Skeletal muscle cell (primary cell): ENCODE data around the gene DRG2.

Source experiments
- DNase-seq: peaks from one replicate; pipeline ENCODE4 v3.0.0-alpha.2; 2010; ENCODE audit warnings: low read depth
- H3K4me3 ChIP-seq: 2 replicates; pipeline ENCODE4 v1.5.1; 2011; ENCODE audit warnings: low read depth, mild to moderate bottlenecking, control low read depth, low read length, moderate library complexity

DRG2 gene

GRCh38 chr17:18110636-18111145, 22.9 kb downstream of the DRG2 start:
- DNase-seq: no peak
- no peak overlapping the region for H3K4me3 ChIP-seq

DNA sequence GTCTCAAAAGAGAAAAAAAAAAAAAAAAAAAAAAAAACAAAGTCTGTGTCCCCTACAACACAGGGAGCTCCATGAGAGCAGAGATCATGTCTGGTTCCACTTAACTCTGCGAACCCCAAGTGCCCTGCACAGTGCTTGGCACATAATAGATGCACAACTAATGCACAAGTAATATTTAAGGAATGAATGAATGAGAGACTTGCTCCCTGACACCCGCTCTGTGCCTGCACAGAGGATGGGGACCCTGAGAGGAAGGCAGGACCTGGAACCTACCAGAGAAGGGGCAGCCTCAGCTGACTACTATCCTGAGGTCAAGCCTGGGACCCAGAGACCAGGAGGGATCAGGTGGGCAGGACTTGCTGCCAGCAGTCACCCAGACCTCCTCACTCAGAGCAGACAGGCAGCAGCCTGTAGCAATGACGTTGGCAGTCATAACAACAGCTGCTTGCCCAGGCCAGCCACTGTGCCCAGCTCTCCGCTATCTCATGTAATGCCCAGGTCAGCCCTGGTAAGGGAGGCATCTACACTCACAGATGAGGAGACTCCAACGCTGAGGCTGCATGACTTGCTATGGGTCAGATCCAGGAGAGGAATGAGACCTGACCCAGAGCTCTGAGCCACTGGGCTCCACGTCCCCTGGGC, 23.7 kb downstream of the DRG2 start:
- no peak overlapping the region for H3K4me3 ChIP-seq
- no peak for DNase-seq

DNA sequence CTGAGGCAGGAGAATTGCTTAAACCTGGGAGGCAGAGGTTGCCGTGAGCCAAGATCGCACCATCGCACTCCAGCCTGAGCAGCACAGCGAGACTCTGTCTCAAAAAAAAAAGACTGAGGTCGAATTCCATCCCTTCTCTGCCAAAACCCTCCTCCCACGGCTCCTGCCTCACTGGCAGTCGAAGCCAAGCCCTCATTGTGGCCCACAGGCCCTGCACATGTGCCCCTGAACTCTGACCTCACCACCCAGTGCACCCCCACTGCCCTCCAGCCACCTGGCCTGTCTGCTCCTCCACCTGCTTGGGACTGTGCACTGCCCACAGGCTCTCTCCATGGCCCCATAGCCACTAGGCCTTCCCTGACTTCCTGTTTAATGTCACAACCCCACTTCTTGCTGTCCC, 27.8 kb downstream of the DRG2 start:
- no peak for DNase-seq
- H3K4me3 ChIP-seq: no peak overlapping the region

DNA sequence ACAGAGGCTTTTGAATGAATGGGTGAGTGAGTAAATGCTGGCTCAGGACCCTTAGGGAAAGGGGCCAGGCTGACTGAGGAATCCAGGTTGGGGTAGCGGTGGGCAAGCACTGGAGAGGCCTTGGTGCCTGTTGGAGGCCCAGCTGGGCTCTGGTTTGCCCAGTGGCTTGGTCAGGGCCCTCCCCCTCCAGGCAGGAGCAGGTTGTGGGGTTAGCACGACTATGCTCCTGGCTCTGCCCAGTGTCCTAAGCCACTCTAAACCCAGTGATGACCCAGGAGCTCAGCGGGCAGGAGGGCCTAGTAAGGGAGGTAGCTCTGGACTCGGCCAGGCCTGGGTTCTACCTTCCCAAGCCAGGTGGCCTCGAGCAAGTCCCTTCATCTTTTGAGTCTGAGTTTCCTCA, 28.3 kb downstream of the DRG2 start:
- DNase-seq: no peak

DNA sequence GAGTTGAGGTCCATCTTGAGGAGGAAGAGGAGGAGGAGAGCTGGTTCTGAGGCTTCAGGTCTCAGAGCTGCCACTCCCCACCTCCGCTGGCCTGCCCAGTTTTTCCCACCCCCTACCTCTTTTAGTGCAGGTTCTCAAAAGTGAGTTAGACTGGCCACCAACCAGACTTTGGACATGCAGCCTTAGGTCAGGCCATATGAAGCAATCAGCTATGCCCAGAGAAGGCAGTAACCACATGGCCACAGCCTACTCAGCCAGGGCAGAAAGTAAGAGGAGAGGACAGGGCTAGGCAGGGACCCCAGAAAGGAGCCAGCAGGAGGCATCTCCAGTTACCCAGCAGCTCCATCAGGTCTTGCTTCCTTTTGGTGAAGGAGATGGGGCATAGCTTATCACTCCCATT, 29.8 kb downstream of the DRG2 start:
- DNase-seq: no peak
- H3K4me3 ChIP-seq: no peak overlapping the region

More for the DNA sequence above, 28.3 kb downstream of the DRG2 start:
- no peak overlapping the region for H3K4me3 ChIP-seq

- H3K4me3 ChIP-seq: no peak overlapping the region
- DNase-seq: no peak
Observed at GRCh38 chr17:18117982-18118975, 30.5 kb downstream of the DRG2 start.

- DNase-seq: no peak
- H3K4me3 ChIP-seq: no peak overlapping the region
Observed at GRCh38 chr17:18119166-18119745, 31.5 kb downstream of the DRG2 start.

DNA sequence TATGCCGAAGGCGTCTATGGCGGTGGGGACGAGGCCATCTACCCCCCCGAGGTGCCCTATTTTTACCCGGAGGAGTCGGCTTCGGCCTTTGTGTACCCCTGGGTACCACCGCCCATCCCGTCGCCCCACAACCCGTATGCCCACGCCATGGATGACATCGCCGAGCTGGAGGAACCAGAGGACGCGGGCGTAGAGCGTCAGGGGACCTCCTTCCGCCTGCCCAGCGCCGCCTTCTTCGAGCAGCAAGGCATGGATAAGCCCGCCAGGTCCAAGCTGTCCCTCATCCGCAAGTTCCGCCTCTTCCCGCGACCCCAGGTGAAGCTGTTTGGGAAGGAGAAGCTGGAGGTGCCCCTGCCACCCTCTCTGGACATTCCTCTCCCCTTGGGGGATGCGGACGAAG, 32.2 kb downstream of the DRG2 start:
- H3K4me3 ChIP-seq: no peak overlapping the region
- no peak for DNase-seq

- no peak overlapping the region for H3K4me3 ChIP-seq
- DNase-seq: no peak
Observed at GRCh38 chr17:18120461-18121017, 32.8 kb downstream of the DRG2 start.

DNA sequence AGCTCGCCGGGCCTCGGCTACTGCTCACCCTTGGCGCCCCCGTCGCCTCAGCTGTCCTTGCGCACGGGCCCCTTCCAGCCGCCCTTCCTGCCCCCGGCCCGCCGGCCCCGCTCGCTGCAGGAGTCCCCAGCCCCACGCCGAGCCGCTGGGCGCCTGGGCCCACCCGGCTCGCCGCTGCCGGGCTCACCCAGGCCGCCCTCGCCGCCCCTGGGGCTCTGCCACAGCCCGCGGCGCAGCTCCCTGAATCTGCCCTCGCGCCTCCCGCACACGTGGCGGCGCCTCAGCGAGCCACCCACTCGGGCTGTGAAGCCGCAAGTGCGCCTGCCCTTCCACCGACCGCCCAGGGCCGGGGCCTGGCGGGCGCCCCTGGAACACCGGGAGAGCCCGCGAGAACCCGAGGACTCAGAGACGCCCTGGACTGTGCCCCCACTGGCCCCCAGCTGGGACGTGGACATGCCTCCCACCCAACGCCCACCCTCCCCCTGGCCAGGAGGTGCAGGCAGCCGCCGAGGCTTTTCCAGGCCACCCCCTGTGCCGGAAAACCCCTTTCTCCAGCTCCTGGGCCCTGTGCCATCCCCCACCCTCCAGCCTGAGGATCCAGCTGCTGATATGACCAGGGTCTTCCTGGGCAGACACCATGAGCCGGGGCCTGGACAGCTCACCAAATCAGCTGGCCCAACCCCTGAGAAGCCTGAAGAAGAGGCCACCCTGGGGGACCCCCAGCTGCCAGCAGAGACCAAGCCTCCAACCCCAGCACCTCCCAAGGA, 33.6 kb downstream of the DRG2 start:
- no peak overlapping the region for H3K4me3 ChIP-seq
- no peak for DNase-seq

GRCh38 chr17:18122990-18123753, 35.4 kb downstream of the DRG2 start:
- H3K4me3 ChIP-seq: no peak overlapping the region
- DNase-seq: no peak

DNA sequence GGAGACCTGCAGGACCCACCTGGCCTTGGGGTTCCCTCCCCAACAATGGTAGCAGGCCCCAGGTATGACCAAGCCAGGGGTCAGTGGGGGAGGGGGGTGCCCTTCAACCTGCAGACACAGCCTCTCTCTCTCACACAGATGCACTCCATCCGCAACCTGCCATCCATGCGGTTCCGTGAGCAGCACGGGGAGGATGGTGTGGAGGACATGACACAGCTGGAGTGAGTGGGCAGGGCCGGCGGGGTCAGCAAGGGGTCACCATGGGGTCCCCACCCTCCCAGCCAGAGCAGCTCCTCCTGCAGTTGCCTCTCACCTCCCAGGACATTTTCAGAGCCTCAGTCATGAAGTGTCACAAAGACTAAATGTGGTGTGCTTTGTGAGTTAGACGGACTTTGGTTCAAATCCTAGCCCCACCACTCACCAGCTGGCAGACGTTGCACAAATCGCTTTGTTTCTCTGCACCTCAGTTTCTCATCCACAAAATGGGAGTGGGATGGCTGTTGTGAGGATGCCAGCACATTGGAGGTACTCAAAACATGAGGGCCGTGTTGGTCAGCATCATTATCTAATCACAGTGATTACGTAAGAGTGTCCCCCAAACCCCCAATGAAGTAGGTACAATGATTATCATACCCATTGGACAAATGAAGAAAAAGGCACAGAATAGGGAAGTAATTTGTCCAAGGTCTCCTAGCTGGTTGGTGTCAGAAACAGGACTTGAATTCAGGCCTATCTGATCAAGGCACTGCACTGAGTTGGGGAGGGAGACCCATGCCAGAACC, 36.8 kb downstream of the DRG2 start:
- DNase-seq: no peak
- H3K4me3 ChIP-seq: no peak overlapping the region

GRCh38 chr17:18129041-18129502, 41.3 kb downstream of the DRG2 start:
- no peak for DNase-seq

DNA sequence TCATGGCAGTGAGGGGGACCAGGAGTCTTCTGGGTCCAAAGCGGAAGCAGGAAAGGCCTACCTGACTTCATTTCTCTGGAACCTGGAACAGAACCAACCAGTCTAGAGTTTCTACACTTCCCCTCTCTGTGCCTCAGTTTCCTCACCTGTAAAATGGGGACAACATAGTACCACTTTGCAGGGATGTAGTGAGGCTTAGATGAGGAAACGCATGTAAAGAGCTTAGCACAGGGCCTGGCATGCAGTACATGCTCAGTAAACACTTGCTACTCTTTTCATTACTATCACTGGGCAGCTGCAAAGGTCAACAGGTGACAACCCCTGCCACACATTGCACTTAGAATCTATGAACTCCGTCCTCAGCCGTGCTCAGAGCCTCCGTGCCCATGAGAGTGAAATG, 45.0 kb downstream of the DRG2 start:
- H3K4me3 ChIP-seq: no peak overlapping the region
- DNase-seq: no peak

More at GRCh38 chr17:18129041-18129502, 41.3 kb downstream of the DRG2 start:
- no peak overlapping the region for H3K4me3 ChIP-seq

DNA sequence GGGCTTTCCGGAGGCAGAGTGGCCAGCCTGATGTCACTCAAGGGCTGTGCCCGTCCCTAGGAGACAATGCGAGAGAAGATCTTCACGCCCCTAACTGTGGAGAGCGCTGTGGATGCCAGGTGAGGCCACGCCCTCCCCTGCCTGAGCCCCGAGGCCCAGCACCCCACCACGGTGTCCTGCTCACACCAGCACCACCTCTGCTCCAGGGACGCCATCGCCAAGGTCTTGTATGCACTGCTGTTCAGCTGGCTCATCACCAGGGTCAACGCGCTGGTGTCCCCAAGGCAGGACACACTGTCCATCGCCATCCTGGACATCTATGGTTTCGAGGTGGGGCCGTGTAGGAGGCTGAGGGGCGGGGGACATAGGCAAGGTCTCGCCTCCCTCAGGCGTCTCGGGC, 48.6 kb downstream of the DRG2 start:
- no peak for DNase-seq
- H3K4me3 ChIP-seq: no peak overlapping the region

DNA sequence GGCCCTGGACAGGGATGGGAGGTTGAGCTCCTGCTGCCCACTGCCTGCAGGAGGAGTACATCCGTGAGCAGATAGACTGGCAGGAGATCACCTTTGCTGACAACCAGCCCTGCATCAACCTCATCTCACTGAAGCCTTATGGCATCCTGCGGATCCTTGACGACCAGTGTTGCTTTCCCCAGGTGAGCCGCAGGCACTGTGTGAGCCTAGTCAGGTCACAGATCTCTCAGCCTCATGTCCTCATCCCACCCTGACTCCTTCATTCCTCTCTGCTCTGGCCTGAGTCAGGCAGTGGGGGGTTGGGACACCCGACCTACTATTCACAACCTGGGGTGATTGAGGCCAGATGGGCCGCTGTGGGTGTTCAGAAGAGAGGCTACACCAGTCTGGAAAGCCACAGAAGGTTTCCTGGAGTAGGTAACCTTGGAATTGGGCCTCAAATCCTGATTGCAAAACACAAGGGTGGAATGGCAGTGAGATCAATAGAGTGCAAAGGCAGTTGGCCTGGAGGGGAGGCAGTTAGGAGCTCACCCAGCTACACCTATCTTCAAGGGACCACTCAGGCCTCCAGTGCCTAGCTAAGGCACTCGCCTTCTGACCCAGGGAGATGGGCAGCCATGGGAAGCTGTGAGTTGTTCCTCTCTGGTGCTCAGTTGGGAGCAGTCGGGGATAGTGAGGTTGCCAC, 50.5 kb downstream of the DRG2 start:
- DNase-seq: no peak
- H3K4me3 ChIP-seq: no peak overlapping the region

DNA sequence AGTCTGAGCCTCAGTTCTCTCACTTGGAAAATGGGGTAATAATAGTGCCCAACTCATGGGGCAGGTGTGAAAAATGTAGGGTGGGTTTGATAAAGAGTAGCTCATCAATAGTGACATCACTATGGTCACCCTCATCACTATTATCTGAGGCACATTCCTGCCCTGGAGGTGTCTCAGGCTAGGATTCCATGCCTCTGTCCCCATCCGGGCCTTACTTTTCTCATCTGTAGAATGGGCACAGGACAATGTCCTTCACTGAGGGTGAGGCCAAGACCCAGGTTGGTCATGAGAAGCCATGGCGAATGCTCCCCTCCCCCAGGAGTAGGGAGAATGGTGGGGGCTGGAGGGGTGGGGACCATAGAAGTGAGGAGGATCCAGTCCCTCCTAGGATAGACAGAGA, 51.3 kb downstream of the DRG2 start:
- DNase-seq: no peak
- H3K4me3 ChIP-seq: no peak overlapping the region
